Stomach (tissue), 9 donors: ENCODE measurements around the gene USP21. TPM values are rescaled to one million over a fixed set of nuclear protein-coding genes. Genes with fewer than 3 reads are reported as not detected.

Experiments
- DNase-seq, 2 donors: peaks; one replicate each; pipeline versions ENCODE4 v3.0.0 to v3.0.0-alpha.2; 2013 to 2019
- H3K27ac ChIP-seq, 5 donors: fragments of 200-600 bp in 4 of 5; sonication (generic) in 4 of 5; one replicate each; pipeline ENCODE4 v1.5.1; 2013 to 2019; ENCODE audit warnings: mild to moderate bottlenecking in 1 of 5, moderate library complexity in 1 of 5
- H3K27me3 ChIP-seq, 3 donors: fragments of 200-600 bp; sonication (generic); one replicate each; pipeline ENCODE4 v1.5.1; 2017 to 2019; ENCODE audit warnings: mixed run types in 1 of 3
- H3K36me3 ChIP-seq, 4 donors: fragments of 200-600 bp; sonication (generic); 1 replicate in 3 of 4; 2 replicates in 1 of 4; pipeline ENCODE4 v1.5.1; 2016 to 2019
- H3K4me1 ChIP-seq, 4 donors: fragments of 200-600 bp; sonication (generic); one replicate each; pipeline ENCODE4 v1.5.1; 2016 to 2019
- H3K4me3 ChIP-seq, 4 donors: fragments of 200-600 bp; sonication (generic) in 3 of 4; one replicate each; pipeline ENCODE4 v1.5.1; 2016 to 2019; ENCODE audit warnings: mild to moderate bottlenecking in 1 of 4
- H3K9me3 ChIP-seq, 4 donors: fragments of 200-600 bp; sonication (generic); one replicate each; pipeline ENCODE4 v1.5.1; 2016 to 2019
- CTCF ChIP-seq, 7 experiments: fragments of 450-650 bp in 4 of 7; fragments of 200-600 bp in 3 of 7; sonication (generic) in 3 of 7; IDR thresholded peaks; one replicate each; pipeline ENCODE4 v1.5.1; 2016 to 2019; ENCODE audit warnings: antibody characterized with exemption in 7 of 7, control low read depth in 2 of 7, mild to moderate bottlenecking in 1 of 7
- EP300 ChIP-seq: sonication (generic); formaldehyde crosslinking; IDR thresholded peaks from one replicate; pipeline ENCODE4 v1.6.1; 2017; ENCODE audit warnings: antibody characterized with exemption
- POLR2A ChIP-seq, 4 donors: fragments of 450-650 bp; IDR thresholded peaks; one replicate each; pipeline ENCODE4 v1.6.1; 2016; ENCODE audit warnings: antibody characterized with exemption in 4 of 4, control low read depth in 2 of 4, mild to moderate bottlenecking in 1 of 4, moderate library complexity in 1 of 4
- POLR2AphosphoS5 ChIP-seq, 3 donors: sonication (generic); formaldehyde crosslinking; IDR thresholded peaks; one replicate each; pipeline ENCODE4 v1.6.1; 2016; ENCODE audit warnings: antibody characterized with exemption in 3 of 3
- WGBS, 5 donors: extraction: QIAGEN DNeasy Blood & Tissue Kit in 3 of 5; methylation state at CpG; one replicate each; pipeline versions ENCODE4 v1.1.5 to v1.1.7; 2013 to 2018; 5-methylcytosine and 5-hydroxymethylcytosine counted together
- intact Hi-C: fragments of 100-400 bp; cut with DNase I; formaldehyde crosslinking; loops from one replicate; pipeline ENCODE4 v1.15.1; 2023; ENCODE audit warnings: low total_unique reads
- polyA plus RNA-seq, 3 donors: library from polyadenylated mRNA; stranded (reverse); fragments of 200-250 nt; gene quantifications; one replicate each; pipeline ENCODE4 v1.2.3, GENCODE V29; 2013
- total RNA-seq, 5 donors: library from RNA; depleted of rRNA; stranded (reverse); fragments of >200 nt; gene quantifications; one replicate each; pipeline versions ENCODE4 v1.1.0 to v1.2.3, GENCODE V29; 2014 to 2016
- donor health status: healthy with polysubstance abuse.
- donor health status: Bipolar disorder and iron deficiency.
- donor health status: healthy.

USP21 gene
- total and polyA plus RNA-seq, 8 donors, result 13.6 to 35.3 (median 19.9) TPM

- H3K9me3 ChIP-seq, result no peaks in the 10 kb centered on the region
- TF ChIP-seq CTCF (IDR thresholded peaks at IDR 0.05) (no peak), POLR2AphosphoS5 (IDR thresholded peaks at IDR 0.05) (no peak), EP300 (no peak), POLR2A (IDR thresholded peaks at IDR 0.05) (no peak)
- peak in 1 of 2 donors; percentile 71 for DNase-seq
- 12 to 26% (median 21%) methylated on average over 4 to 20 of the region's 20 CpGs for WGBS, 5 donors
- H3K36me3 ChIP-seq, result peaks cover 0 to 17% (median 7%) of the 10 kb centered on the region in 4 donors
- peaks cover 0 to 8% (median 0%) of the 10 kb centered on the region in 3 donors for H3K27me3 ChIP-seq
- H3K4me3 ChIP-seq, result peak overlapping the region; percentile 33 to 56 (median 50)
- H3K4me1 ChIP-seq, result peaks cover 20 to 90% (median 68%) of the 10 kb centered on the region in 4 donors
- intact Hi-C loops, result no loop called here
- peak overlapping the region; percentile 57 to 98 (median 96) for H3K27ac ChIP-seq
Measured at GRCh38 chr1:161198194-161198896, 39.0 kb downstream of the USP21 start.

GRCh38 chr1:161198897-161199431, 39.7 kb downstream of the USP21 start, which contains the start of gene ADAMTS4:
Gene ADAMTS4 (minus strand): TSS chr1:161199054. CDS start chr1:161198627, 427 bp downstream.
- 55 to 67% (median 65%) methylated on average over 11 of the region's 11 CpGs for WGBS, 5 donors
- TF ChIP-seq POLR2A (IDR thresholded peaks at IDR 0.05) (peak in 1 of 4 donors; percentile 63), POLR2AphosphoS5 (IDR thresholded peaks at IDR 0.05) (peak in 2 of 3 donors; percentile 87 to 95), EP300 (no peak), CTCF (IDR thresholded peaks at IDR 0.05) (no peak)
- Histone ChIP-seq H3K9me3 (no peaks in the 10 kb centered on the region), H3K27me3 (peaks cover 0 to 8% (median 0%) of the 10 kb centered on the region in 3 donors), H3K36me3 (peaks cover 0 to 17% (median 11%) of the 10 kb centered on the region in 4 donors), H3K27ac (peak within 1 kb of the TSS; percentile 57 to 98 (median 96)), H3K4me1 (peaks cover 26 to 90% (median 71%) of the 10 kb centered on the region in 4 donors), H3K4me3 (peak within 1 kb of the TSS; percentile 33 to 56 (median 50))
- peak; percentile 43 to 92 for DNase-seq
- intact Hi-C loops, result no loop called here

- 51 to 70% (median 60%) methylated on average over 5 of the region's 5 CpGs for WGBS, 5 donors
- peak overlapping the region in 1 of 4 donors; percentile 9 for H3K4me3 ChIP-seq
- DNase-seq, result peak in 1 of 2 donors; percentile 64
- peaks cover 27 to 90% (median 74%) of the 10 kb centered on the region in 4 donors for H3K4me1 ChIP-seq
- intact Hi-C loops, result no loop called here
- TF ChIP-seq EP300 (no peak), CTCF (IDR thresholded peaks at IDR 0.05) (no peak), POLR2A (IDR thresholded peaks at IDR 0.05) (no peak), POLR2AphosphoS5 (IDR thresholded peaks at IDR 0.05) (no peak)
- peak overlapping the region; percentile 5 to 98 (median 96) for H3K27ac ChIP-seq
- peaks cover 3 to 18% (median 15%) of the 10 kb centered on the region in 4 donors for H3K36me3 ChIP-seq
- no peaks in the 10 kb centered on the region for H3K9me3 ChIP-seq
- peaks cover 0 to 8% (median 0%) of the 10 kb centered on the region in 3 donors for H3K27me3 ChIP-seq
Measured at GRCh38 chr1:161199506-161200139, 40.3 kb downstream of the USP21 start.

GRCh38 chr1:161200421-161200991, 41.2 kb downstream of the USP21 start:
- peaks cover 33 to 90% (median 78%) of the 10 kb centered on the region in 4 donors for H3K4me1 ChIP-seq
- H3K27me3 ChIP-seq, result peaks cover 0 to 8% (median 0%) of the 10 kb centered on the region in 3 donors
- peak overlapping the region; percentile 95 to 98 (median 96) for H3K27ac ChIP-seq
- WGBS, 5 donors, result 52 to 75% (median 60%) methylated on average over 5 of the region's 5 CpGs
- no peaks in the 10 kb centered on the region for H3K9me3 ChIP-seq
- peaks cover 6 to 19% (median 16%) of the 10 kb centered on the region in 4 donors for H3K36me3 ChIP-seq
- TF ChIP-seq EP300 (no peak), POLR2AphosphoS5 (IDR thresholded peaks at IDR 0.05) (no peak), POLR2A (IDR thresholded peaks at IDR 0.05) (no peak), CTCF (IDR thresholded peaks at IDR 0.05) (no peak)
- DNase-seq, result peak in 1 of 2 donors; percentile 65
- intact Hi-C loops, result no loop called here
- H3K4me3 ChIP-seq, result peak overlapping the region in 1 of 4 donors; percentile 74
